ENCODE results near the gene PSD4.

DNA sequence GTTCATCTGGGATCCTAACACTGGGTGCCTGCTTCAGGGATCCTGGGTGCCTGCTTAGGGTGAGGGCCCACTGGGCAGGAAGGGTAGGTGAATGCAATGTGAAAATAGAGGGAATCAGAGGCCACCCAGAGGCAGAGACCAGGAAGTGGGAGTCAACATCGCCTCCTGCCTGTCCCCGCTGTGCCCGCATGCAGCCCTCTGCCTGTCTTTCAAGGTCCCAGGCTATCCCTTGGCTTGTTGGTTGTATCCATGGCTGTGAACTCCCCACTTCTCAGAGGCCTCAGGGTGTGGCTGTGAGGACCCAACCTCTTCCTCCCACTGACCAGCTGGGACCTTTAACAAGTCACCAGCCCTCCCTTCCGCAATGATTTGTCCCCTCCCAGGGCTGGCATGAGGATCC, 26.5 kb downstream of the PSD4 start:
- TF ChIP-seq, protein P1, sequence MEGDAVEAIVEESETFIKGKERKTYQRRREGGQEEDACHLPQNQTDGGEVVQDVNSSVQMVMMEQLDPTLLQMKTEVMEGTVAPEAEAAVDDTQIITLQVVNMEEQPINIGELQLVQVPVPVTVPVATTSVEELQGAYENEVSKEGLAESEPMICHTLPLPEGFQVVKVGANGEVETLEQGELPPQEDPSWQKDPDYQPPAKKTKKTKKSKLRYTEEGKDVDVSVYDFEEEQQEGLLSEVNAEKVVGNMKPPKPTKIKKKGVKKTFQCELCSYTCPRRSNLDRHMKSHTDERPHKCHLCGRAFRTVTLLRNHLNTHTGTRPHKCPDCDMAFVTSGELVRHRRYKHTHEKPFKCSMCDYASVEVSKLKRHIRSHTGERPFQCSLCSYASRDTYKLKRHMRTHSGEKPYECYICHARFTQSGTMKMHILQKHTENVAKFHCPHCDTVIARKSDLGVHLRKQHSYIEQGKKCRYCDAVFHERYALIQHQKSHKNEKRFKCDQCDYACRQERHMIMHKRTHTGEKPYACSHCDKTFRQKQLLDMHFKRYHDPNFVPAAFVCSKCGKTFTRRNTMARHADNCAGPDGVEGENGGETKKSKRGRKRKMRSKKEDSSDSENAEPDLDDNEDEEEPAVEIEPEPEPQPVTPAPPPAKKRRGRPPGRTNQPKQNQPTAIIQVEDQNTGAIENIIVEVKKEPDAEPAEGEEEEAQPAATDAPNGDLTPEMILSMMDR (conservative IDR thresholded peaks at IDR 0.05; ENCODE audit: low read depth, low read length) = no peak
- no peak for TF ChIP-seq POLR2A (IDR thresholded peaks at IDR 0.05; ENCODE audit: low read depth, low read length)
- no peak for TF ChIP-seq FOS (IDR thresholded peaks at IDR 0.05; ENCODE audit: low read depth, low read length)
- TF ChIP-seq RAD21 (IDR thresholded peaks at IDR 0.05; ENCODE audit: low read length) = no peak
- TF ChIP-seq SMC3 (IDR thresholded peaks at IDR 0.05; ENCODE audit: low read depth, low read length) = no peak
- TF ChIP-seq, protein P2, sequence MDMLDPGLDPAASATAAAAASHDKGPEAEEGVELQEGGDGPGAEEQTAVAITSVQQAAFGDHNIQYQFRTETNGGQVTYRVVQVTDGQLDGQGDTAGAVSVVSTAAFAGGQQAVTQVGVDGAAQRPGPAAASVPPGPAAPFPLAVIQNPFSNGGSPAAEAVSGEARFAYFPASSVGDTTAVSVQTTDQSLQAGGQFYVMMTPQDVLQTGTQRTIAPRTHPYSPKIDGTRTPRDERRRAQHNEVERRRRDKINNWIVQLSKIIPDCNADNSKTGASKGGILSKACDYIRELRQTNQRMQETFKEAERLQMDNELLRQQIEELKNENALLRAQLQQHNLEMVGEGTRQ (IDR thresholded peaks at IDR 0.05; ENCODE audit: low read depth, low read length) = no peak
- no peak for TF ChIP-seq BHLHE40 (IDR thresholded peaks at IDR 0.05; ENCODE audit: low read depth, low read length)
- TF ChIP-seq CHD1 (IDR thresholded peaks at IDR 0.05; ENCODE audit: low read depth, low read length) = no peak
- TF ChIP-seq CEBPB (IDR thresholded peaks at IDR 0.05; ENCODE audit: low read depth, low read length) = no peak
- no peak for TF ChIP-seq MAZ (IDR thresholded peaks at IDR 0.05; ENCODE audit: borderline replicate concordance, low read depth, low read length)
- no peak for TF ChIP-seq NFE2L2 (IDR thresholded peaks at IDR 0.05; ENCODE audit: low read depth, low read length)
